Activated CD8-positive, alpha-beta T cell treated with anti-CD3 and anti-CD28 coated beads, Interleukin-2, amount 10 ng/mL, durations not matched to agents 7 days and 5 days (primary cell): ENCODE results near the gene VAV2. TPM values are rescaled to one million over a fixed set of nuclear protein-coding genes. Genes with fewer than 3 reads are reported as not detected.

Experiments used
- ATAC-seq: fragments of 150-1000 bp; cut with Tn5 transposase; one replicate; pipeline ENCODE4 v1.10.0; 2021; ENCODE audit warnings: moderate library complexity
- CTCF ChIA-PET: fragments of 350-600 bp; sonication (Branson Sonifier 250); formaldehyde crosslinking; loops from one replicate; lab custom pipeline; 2021; ENCODE audit warnings: antibody characterized with exemption; lab: Charles Lee
- POLR2A ChIA-PET: fragments of 350-600 bp; sonication (Branson Sonifier 250); formaldehyde crosslinking; loops from one replicate; lab custom pipeline; 2021; ENCODE audit warnings: antibody characterized with exemption; lab: Charles Lee
- DNase-seq: peaks from one replicate; pipeline ENCODE4 v3.0.0-alpha.2; 2020
- H3K27ac Mint-ChIP-seq: one replicate; pipeline ENCODE4 v1.8.0; 2021; ENCODE audit warnings: mild to moderate bottlenecking, mixed read lengths
- H3K27me3 Mint-ChIP-seq: one replicate; pipeline ENCODE4 v1.8.0; 2021; ENCODE audit warnings: low read depth, mixed read lengths
- H3K36me3 Mint-ChIP-seq: one replicate; pipeline ENCODE4 v1.8.0; 2021; ENCODE audit warnings: low read depth, mixed read lengths
- H3K4me1 Mint-ChIP-seq: one replicate; pipeline ENCODE4 v1.8.0; 2021; ENCODE audit warnings: low read depth, mixed read lengths
- H3K4me3 Mint-ChIP-seq: one replicate; pipeline ENCODE4 v1.8.0; 2021; ENCODE audit warnings: mild to moderate bottlenecking, mixed read lengths
- H3K9me3 Mint-ChIP-seq: one replicate; pipeline ENCODE4 v1.8.0; 2022; ENCODE audit warnings: mixed read lengths; ENCODE audit not compliant: insufficient read depth
- total RNA-seq, 2 experiments: library from RNA; stranded (reverse); gene quantifications; one replicate each; pipeline ENCODE4 v1.2.3, GENCODE V29; 2021

Gene VAV2
- total RNA-seq, 2 experiments from 2014 or later: 10.1 to 10.3 TPM

- DNase-seq: no peak
- Mint-ChIP-seq H3K4me3 (no peak overlapping the region), H3K36me3 (no peaks in the 10 kb centered on the region), H3K9me3 (no peaks in the 10 kb centered on the region), H3K27ac (no peak overlapping the region), H3K4me1 (no peaks in the 10 kb centered on the region), H3K27me3 (no peaks in the 10 kb centered on the region)
- POLR2A ChIA-PET: interaction anchor here (0.6 kb wide), 1 partner anchor 15 kb away, joined by 3 read pairs; no protein-coding TSS in a partner anchor
- ATAC-seq: no peak
- CTCF ChIA-PET: no interaction called here
These were observed 156.7 kb downstream of the VAV2 start for GRCh38 chr9:133835262-133835901.

GRCh38 chr9:133834080-133834976 lies 157.8 kb downstream of the VAV2 start:
- Mint-ChIP-seq H3K27ac (no peak overlapping the region), H3K9me3 (no peaks in the 10 kb centered on the region), H3K4me1 (no peaks in the 10 kb centered on the region), H3K36me3 (no peaks in the 10 kb centered on the region), H3K27me3 (no peaks in the 10 kb centered on the region), H3K4me3 (no peak overlapping the region)
- ChIA-PET CTCF (no interaction called here), POLR2A (no interaction called here)
- no peak for ATAC-seq
- DNase-seq: no peak

DNA sequence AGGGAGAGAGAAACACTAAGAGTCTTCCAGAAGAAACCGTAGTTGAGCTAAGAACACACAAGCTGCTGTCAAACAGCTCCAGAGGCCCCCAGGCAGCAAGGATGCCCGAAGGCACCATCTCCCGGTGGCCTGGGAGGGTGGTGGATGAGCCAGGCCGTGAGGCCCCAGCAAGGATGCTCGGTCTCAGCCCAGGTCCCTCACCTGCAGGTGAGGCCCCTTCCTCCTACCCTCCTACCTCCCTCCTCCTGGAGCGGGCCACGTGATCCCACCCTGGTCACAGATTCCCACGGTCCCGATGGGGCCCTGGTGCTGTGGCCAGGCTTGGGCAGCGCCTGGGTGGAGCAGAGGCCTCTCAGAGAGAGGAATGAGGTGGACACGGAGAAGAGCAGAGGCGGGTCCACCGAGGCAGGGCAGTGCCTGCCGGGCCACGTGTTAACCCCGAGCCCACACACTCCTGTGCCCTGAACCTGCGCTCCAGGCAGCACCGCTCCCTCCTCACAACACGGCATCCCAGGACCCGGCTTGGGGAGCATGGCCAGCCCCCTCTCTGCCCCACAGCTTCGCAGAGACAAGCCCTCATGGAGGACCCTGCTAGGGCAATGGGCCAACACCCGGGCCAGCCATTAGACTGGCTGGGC lies 158.6 kb downstream of the VAV2 start:
- POLR2A ChIA-PET: no interaction called here
- H3K4me3 Mint-ChIP-seq: no peak overlapping the region
- DNase-seq: no peak
- no peak overlapping the region for H3K27ac Mint-ChIP-seq
- CTCF ChIA-PET: interaction anchor here (1.2 kb wide), 1 partner anchor 51 kb away, joined by 3 read pairs; no protein-coding TSS in a partner anchor
- no peaks in the 10 kb centered on the region for H3K36me3 Mint-ChIP-seq
- no peaks in the 10 kb centered on the region for H3K4me1 Mint-ChIP-seq
- no peaks in the 10 kb centered on the region for H3K9me3 Mint-ChIP-seq
- ATAC-seq: no peak
- no peaks in the 10 kb centered on the region for H3K27me3 Mint-ChIP-seq

DNA sequence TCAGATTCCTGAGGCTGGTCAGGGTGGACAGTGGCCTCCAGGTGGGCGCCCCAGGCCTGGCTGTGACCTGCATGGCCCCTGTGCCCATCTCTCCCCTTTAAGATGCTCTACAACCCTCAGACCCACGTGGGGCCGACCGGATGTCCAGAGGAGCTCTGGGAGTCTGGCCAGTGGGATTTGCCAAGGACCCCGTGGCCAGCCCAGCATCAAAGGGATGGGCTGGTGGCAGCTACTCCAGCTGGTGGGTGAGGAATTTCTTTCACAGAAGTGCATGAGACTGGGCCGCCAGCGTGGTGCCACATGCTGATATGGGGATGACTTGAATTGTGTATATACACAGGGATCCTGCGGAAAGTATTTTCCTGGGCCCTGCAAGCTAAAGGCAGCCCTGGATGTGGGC lies 159.2 kb downstream of the VAV2 start:
- Mint-ChIP-seq H3K4me1 (no peaks in the 10 kb centered on the region), H3K9me3 (no peaks in the 10 kb centered on the region), H3K4me3 (no peak overlapping the region), H3K27ac (no peak overlapping the region), H3K27me3 (no peaks in the 10 kb centered on the region), H3K36me3 (no peaks in the 10 kb centered on the region)
- ChIA-PET CTCF (interaction anchor here (1.2 kb wide), 1 partner anchor 51 kb away, joined by 3 read pairs; no protein-coding TSS in a partner anchor), POLR2A (no interaction called here)
- DNase-seq (no peak), ATAC-seq (no peak)

DNA sequence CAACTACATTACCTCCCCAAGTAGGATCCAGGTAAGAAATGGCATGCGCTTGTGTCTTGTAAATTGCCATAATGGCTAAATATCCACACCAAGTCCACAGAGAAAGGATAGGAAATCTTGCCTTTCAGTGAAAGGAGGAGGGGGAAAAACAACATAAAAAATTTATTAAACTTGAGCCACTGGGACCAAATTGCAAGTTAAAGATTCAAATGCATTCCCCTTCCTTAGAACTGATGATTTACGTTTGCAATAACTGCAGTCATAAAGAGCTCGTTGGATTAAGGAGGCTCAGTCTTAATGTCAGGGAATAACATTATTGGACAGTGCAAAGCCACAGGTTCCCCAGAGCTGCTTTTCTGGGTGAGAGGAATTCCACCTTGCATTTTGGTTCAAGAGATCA lies 161.4 kb downstream of the VAV2 start:
- Mint-ChIP-seq H3K4me1 (no peaks in the 10 kb centered on the region), H3K27me3 (no peaks in the 10 kb centered on the region), H3K9me3 (no peaks in the 10 kb centered on the region), H3K27ac (no peak overlapping the region), H3K4me3 (no peak overlapping the region), H3K36me3 (no peaks in the 10 kb centered on the region)
- DNase-seq (no peak), ATAC-seq (no peak)
- ChIA-PET POLR2A (no interaction called here), CTCF (no interaction called here)

DNA sequence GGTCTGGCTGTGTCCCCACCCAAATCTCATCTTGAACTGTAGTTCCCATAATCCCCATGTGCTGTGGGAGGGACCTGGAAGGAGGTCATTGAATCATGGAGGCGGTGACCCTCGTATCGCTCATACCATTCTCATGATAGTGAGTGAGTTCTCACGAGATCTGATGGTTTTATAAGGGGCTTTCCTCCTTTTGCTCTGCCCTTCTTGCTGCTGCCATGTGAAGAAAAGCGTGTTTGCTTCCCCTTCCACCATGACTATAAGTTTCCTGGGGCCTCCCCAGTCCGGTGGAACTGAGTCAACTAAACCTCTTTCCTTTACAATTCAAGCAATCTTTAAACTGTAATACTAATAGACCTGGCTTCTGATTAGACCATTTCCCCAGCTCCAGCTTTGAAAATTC lies 161.8 kb downstream of the VAV2 start:
- Mint-ChIP-seq H3K36me3 (no peaks in the 10 kb centered on the region), H3K27me3 (no peaks in the 10 kb centered on the region), H3K4me3 (no peak overlapping the region), H3K4me1 (no peaks in the 10 kb centered on the region), H3K9me3 (no peaks in the 10 kb centered on the region), H3K27ac (no peak overlapping the region)
- no peak for ATAC-seq
- no peak for DNase-seq
- ChIA-PET POLR2A (no interaction called here), CTCF (no interaction called here)

DNA sequence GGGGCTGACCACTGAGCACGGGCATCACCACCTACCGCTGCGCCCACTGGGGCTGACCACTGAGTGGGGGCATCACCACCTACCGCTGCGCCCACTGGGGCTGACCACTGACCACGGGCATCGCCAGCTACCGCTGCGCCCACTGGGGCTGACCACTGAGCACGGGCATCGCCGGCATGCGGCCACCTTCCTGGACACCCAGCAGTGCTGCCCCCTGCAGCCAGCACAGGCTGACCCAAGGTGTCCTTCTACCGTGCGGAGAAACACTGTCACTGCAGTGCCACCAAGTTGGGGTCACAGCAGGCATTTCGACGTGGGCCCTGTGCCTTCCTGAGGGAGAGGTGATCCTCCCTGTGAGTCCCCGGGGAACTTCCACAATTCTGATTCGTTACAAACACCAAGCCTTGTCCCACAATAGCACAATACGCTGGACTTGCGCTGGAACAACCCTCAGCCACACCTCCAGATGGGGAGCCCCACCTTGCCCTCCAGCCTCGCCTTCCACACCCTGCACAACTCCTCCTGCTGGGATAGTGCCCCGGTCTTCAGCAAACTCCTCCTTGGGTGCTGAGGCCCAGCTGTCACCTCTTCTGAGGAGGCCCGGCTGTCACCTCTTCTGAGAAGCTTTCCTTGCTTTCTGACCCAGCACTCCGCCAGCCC lies 163.7 kb downstream of the VAV2 start:
- H3K9me3 Mint-ChIP-seq: no peaks in the 10 kb centered on the region
- ATAC-seq (no peak), DNase-seq (no peak)
- H3K27ac Mint-ChIP-seq: no peak overlapping the region
- no peaks in the 10 kb centered on the region for H3K36me3 Mint-ChIP-seq
- POLR2A ChIA-PET: no interaction called here
- no peaks in the 10 kb centered on the region for H3K27me3 Mint-ChIP-seq
- H3K4me3 Mint-ChIP-seq: no peak overlapping the region
- H3K4me1 Mint-ChIP-seq: no peaks in the 10 kb centered on the region
- CTCF ChIA-PET: no interaction called here

- no peak for ATAC-seq
These were observed 165.6 kb downstream of the VAV2 start for GRCh38 chr9:133826289-133827085.

DNA sequence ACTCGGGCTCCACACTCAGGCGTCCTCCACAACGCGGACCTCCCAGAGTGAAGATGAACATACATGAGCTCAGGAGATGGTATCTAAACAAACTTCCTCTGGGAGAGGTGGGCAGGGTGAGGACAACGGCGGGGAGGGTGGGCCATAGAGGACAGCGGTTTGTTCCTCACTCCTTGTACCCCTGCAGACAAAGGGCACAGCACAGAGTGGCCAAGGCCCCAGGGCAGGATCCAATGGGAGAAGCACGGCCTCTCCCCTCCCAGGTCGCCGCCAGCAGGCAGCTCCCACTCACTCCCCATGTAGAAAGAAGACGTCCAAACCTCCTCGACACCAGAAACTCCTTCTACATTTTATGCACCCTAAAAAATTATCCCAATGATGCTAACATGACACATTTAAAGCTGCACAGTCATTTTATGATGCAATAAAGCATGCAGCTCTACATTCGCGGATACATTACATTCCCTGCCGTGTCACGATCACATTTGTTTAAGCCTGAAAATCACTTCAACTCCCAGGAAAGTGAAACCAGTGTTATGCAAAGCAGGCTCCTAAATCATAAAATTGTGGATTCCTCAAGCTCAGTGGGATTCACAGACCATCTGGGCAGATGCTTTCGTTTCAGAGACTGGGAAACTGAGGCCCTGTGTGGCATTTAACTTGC lies 166.4 kb downstream of the VAV2 start:
- DNase-seq (no peak), ATAC-seq (no peak)
- no peaks in the 10 kb centered on the region for H3K4me1 Mint-ChIP-seq
- H3K36me3 Mint-ChIP-seq: no peaks in the 10 kb centered on the region
- no peak overlapping the region for H3K27ac Mint-ChIP-seq
- no peaks in the 10 kb centered on the region for H3K27me3 Mint-ChIP-seq
- ChIA-PET CTCF (no interaction called here), POLR2A (no interaction called here)
- H3K4me3 Mint-ChIP-seq: no peak overlapping the region
- no peaks in the 10 kb centered on the region for H3K9me3 Mint-ChIP-seq

More at GRCh38 chr9:133826289-133827085, 165.6 kb downstream of the VAV2 start:
- ChIA-PET CTCF (no interaction called here), POLR2A (no interaction called here)
- H3K4me3 Mint-ChIP-seq: no peak overlapping the region
- no peaks in the 10 kb centered on the region for H3K9me3 Mint-ChIP-seq
- H3K4me1 Mint-ChIP-seq: no peaks in the 10 kb centered on the region
- H3K27ac Mint-ChIP-seq: no peak overlapping the region
- no peaks in the 10 kb centered on the region for H3K36me3 Mint-ChIP-seq
- H3K27me3 Mint-ChIP-seq: no peaks in the 10 kb centered on the region
- no peak for DNase-seq

DNA sequence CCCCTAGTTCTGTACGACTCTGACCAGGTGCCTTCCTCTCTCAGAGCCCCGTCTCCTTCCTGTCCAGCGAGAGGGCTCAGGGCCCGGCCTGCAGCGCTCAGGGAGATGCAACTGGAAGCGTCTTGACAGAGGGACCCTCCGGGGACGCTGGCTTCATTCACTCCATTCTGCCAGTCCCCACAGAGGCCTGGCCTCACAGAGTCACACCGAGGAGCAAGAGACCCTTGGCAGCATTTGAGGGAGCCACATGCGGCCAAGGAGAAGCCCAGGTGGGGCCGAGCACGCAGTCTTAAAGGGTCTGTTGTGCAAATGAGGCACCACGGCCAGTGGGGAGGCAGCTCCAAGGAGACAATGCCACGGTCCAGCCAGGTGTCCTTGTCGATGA lies 167.3 kb downstream of the VAV2 start:
- no peaks in the 10 kb centered on the region for H3K9me3 Mint-ChIP-seq
- ChIA-PET CTCF (no interaction called here), POLR2A (no interaction called here)
- no peak overlapping the region for H3K4me3 Mint-ChIP-seq
- ATAC-seq (no peak), DNase-seq (no peak)
- no peaks in the 10 kb centered on the region for H3K36me3 Mint-ChIP-seq
- H3K27me3 Mint-ChIP-seq: no peaks in the 10 kb centered on the region
- H3K27ac Mint-ChIP-seq: no peak overlapping the region
- no peaks in the 10 kb centered on the region for H3K4me1 Mint-ChIP-seq
